Chondrocyte (in vitro differentiated cells): Measurements from ENCODE around the gene ABCC2. TPM values are rescaled to one million over a fixed set of nuclear protein-coding genes. Genes with fewer than 3 reads are reported as not detected.
A peak's percentile ranks its signal among the peaks of the same experiment; 100 is the strongest.
"Not testable (repeated sequence)": the region's sequence is repeated elsewhere in the genome, so short reads cannot be mapped to it uniquely, and the experiment has no call there.

Source experiments
- DNase-seq: peaks from one replicate; pipeline ENCODE4 v3.0.0; 2021; ENCODE audit warnings: mixed read lengths, low spot score
- H3K27ac Mint-ChIP-seq: one replicate; pipeline ENCODE4 v1.8.0; 2021; ENCODE audit warnings: mild to moderate bottlenecking, moderate library complexity, mixed read lengths; ENCODE audit not compliant: unreplicated experiment
- H3K27me3 Mint-ChIP-seq: 2 replicates; pipeline ENCODE4 v1.8.0; 2021; ENCODE audit warnings: low read depth, mixed read lengths
- H3K36me3 Mint-ChIP-seq: 2 replicates; pipeline ENCODE4 v1.8.0; 2021; ENCODE audit warnings: low read depth, mixed read lengths
- H3K4me1 Mint-ChIP-seq: 2 replicates; pipeline ENCODE4 v1.8.0; 2021; ENCODE audit warnings: low read depth, mild to moderate bottlenecking, mixed read lengths
- H3K4me3 Mint-ChIP-seq: one replicate; pipeline ENCODE4 v1.8.0; 2021; ENCODE audit warnings: mild to moderate bottlenecking, moderate library complexity, mixed read lengths; ENCODE audit not compliant: unreplicated experiment
- H3K9me3 Mint-ChIP-seq: 2 replicates; pipeline ENCODE4 v1.8.0; 2021; ENCODE audit warnings: low read depth, mixed read lengths
- CTCF ChIP-seq: fragments of 200-600 bp; sonication (generic); IDR thresholded peaks from 2 replicates; pipeline ENCODE4 v1.5.0; 2021; ENCODE audit warnings: antibody characterized with exemption, mild to moderate bottlenecking, moderate library complexity
- total RNA-seq: library from RNA; stranded (reverse); gene quantifications from 3 replicates; pipeline ENCODE4 v1.2.1, GENCODE V29; 2021

Gene ABCC2
- total RNA-seq, 1 donor from 2014 or later = 0.57 TPM

- no peak for DNase-seq
- TF ChIP-seq CTCF = no peak
- Mint-ChIP-seq H3K9me3 (no peaks in the 10 kb centered on the region), H3K27me3 (no peaks in the 10 kb centered on the region), H3K4me3 (no peak overlapping the region), H3K4me1 (no peaks in the 10 kb centered on the region), H3K36me3 (no peaks in the 10 kb centered on the region), H3K27ac (no peak overlapping the region)
Observed at GRCh38 chr10:99855479-99856071, 73.1 kb downstream of the ABCC2 start.

- DNase-seq = no peak
- TF ChIP-seq CTCF = no peak
- Mint-ChIP-seq H3K4me1 (no peaks in the 10 kb centered on the region), H3K27me3 (no peaks in the 10 kb centered on the region), H3K4me3 (no peak overlapping the region), H3K36me3 (no peaks in the 10 kb centered on the region), H3K27ac (no peak overlapping the region), H3K9me3 (peaks cover under 1% of the 10 kb centered on the region)
Observed at GRCh38 chr10:99858849-99859248, 76.4 kb downstream of the ABCC2 start.

- H3K4me1 Mint-ChIP-seq = no peaks in the 10 kb centered on the region
- H3K27ac Mint-ChIP-seq = no peak overlapping the region
- DNase-seq = no peak
- no peak overlapping the region for H3K4me3 Mint-ChIP-seq
- H3K36me3 Mint-ChIP-seq = no peaks in the 10 kb centered on the region
- no peaks in the 10 kb centered on the region for H3K27me3 Mint-ChIP-seq
- peaks cover 4% of the 10 kb centered on the region for H3K9me3 Mint-ChIP-seq
- peak; percentile 68 for TF ChIP-seq CTCF
Observed at GRCh38 chr10:99859585-99859984, 77.1 kb downstream of the ABCC2 start.

GRCh38 chr10:99860466-99860865, 78.0 kb downstream of the ABCC2 start:
- no peaks in the 10 kb centered on the region for H3K27me3 Mint-ChIP-seq
- no peak overlapping the region for H3K4me3 Mint-ChIP-seq
- DNase-seq = no peak
- H3K9me3 Mint-ChIP-seq = peaks cover 4% of the 10 kb centered on the region
- TF ChIP-seq CTCF = no peak
- no peaks in the 10 kb centered on the region for H3K4me1 Mint-ChIP-seq
- H3K36me3 Mint-ChIP-seq = no peaks in the 10 kb centered on the region
- no peak overlapping the region for H3K27ac Mint-ChIP-seq

GRCh38 chr10:99863535-99864240, 81.2 kb downstream of the ABCC2 start:
- H3K36me3 Mint-ChIP-seq, H3K4me1 Mint-ChIP-seq, H3K27ac Mint-ChIP-seq, H3K4me3 Mint-ChIP-seq, DNase-seq, H3K27me3 Mint-ChIP-seq: not testable (repeated sequence)
- H3K9me3 Mint-ChIP-seq = peaks cover 25% of the 10 kb centered on the region

GRCh38 chr10:99867250-99867649, 84.8 kb downstream of the ABCC2 start:
- H3K36me3 Mint-ChIP-seq, H3K27me3 Mint-ChIP-seq, DNase-seq, H3K4me1 Mint-ChIP-seq, H3K4me3 Mint-ChIP-seq, H3K27ac Mint-ChIP-seq: not testable (repeated sequence)
- peaks cover 25% of the 10 kb centered on the region for H3K9me3 Mint-ChIP-seq
